ENCODE data around the gene UBAC2.

The UBAC2 gene

DNA sequence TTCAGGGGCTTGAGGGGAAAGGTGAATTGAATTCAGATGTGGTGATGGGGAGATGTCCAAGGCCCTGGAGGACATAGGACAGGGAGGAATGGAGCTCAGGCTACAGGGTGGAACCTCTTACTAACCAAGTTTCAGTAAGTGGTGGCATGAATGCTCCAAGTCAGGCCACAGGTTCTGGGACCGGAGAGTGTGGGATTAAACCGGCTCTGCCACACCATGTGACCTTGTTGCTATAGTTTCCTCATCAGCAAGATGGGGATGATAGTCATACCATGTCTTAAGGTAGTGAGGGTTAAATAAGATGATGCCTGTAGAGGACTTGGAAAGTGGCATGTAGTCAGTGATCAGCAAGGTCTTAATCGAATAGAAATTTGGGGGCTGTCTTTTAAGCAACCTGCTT is 90.2 kb downstream of the UBAC2 start:
- Histone ChIP-seq H3K27ac (no peak overlapping the region), H3K4me3 (ENCODE audit: low read depth, low read length) (no peak overlapping the region), H3K27me3 (replicated peaks) (no peaks in the 10 kb centered on the region), H3K36me3 (replicated peaks) (no peaks in the 10 kb centered on the region)
- DNase-seq: no peak
- in situ Hi-C loops (cut with HindIII; ENCODE audit: low pct_ligation_motif_present, low sequenced_read_pairs): no loop called here
- TF ChIP-seq, protein P1, sequence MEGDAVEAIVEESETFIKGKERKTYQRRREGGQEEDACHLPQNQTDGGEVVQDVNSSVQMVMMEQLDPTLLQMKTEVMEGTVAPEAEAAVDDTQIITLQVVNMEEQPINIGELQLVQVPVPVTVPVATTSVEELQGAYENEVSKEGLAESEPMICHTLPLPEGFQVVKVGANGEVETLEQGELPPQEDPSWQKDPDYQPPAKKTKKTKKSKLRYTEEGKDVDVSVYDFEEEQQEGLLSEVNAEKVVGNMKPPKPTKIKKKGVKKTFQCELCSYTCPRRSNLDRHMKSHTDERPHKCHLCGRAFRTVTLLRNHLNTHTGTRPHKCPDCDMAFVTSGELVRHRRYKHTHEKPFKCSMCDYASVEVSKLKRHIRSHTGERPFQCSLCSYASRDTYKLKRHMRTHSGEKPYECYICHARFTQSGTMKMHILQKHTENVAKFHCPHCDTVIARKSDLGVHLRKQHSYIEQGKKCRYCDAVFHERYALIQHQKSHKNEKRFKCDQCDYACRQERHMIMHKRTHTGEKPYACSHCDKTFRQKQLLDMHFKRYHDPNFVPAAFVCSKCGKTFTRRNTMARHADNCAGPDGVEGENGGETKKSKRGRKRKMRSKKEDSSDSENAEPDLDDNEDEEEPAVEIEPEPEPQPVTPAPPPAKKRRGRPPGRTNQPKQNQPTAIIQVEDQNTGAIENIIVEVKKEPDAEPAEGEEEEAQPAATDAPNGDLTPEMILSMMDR (IDR thresholded peaks at IDR 0.05; ENCODE audit: low read depth, low read length, missing control alignments): no peak

DNA sequence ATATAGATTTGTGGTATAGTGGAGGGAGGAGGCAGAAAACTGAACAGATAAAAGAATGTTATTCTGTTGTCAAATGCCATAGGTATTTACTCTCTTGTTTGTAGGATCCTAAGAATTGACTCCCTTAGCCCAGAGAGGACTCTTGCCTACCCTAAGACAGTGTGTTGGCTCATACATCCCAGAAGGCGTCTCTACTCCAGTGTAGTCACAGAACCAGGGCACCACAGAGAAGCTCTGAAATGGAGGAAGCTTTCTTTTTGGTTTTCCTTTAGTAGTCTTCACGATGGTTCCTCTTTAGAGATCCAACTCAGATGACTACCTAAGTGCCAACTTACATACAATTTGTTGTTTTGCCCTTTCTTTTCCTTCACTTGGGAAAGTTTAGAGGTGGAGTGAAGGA is 92.5 kb downstream of the UBAC2 start:
- no peak for DNase-seq
- no peak overlapping the region for H3K4me3 ChIP-seq (ENCODE audit: low read depth, low read length)
- no peak overlapping the region for H3K27ac ChIP-seq
- H3K36me3 ChIP-seq (replicated peaks): no peaks in the 10 kb centered on the region
- TF ChIP-seq, protein P1 (IDR thresholded peaks at IDR 0.05; ENCODE audit: low read depth, low read length, missing control alignments): no peak
- in situ Hi-C loops (cut with HindIII; ENCODE audit: low pct_ligation_motif_present, low sequenced_read_pairs): no loop called here
- H3K27me3 ChIP-seq (replicated peaks): no peaks in the 10 kb centered on the region

DNA sequence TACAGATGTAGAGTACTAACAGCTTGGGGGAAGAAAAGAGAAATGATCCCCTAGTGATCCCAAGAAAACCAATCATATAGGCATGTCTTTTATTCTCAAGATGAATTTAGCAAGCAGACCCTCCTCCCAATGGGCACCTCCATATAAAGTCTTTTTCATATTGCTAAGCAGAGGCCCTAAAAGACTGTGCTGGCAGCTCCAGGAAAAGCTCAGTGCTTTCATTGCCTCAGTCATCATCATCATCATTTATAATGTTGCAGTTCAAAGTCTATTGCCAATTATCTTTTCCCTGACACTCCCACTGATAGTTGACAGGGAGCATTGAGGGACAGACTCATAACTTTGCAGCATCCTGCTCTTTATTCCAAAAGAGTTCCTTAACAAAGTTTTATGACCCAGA is 93.5 kb downstream of the UBAC2 start:
- in situ Hi-C loops (cut with HindIII; ENCODE audit: low pct_ligation_motif_present, low sequenced_read_pairs): no loop called here
- Histone ChIP-seq H3K36me3 (replicated peaks) (no peaks in the 10 kb centered on the region), H3K27ac (no peak overlapping the region), H3K27me3 (replicated peaks) (no peaks in the 10 kb centered on the region), H3K4me3 (ENCODE audit: low read depth, low read length) (no peak overlapping the region)
- no peak for DNase-seq
- TF ChIP-seq, protein P1 (IDR thresholded peaks at IDR 0.05; ENCODE audit: low read depth, low read length, missing control alignments): no peak

DNA sequence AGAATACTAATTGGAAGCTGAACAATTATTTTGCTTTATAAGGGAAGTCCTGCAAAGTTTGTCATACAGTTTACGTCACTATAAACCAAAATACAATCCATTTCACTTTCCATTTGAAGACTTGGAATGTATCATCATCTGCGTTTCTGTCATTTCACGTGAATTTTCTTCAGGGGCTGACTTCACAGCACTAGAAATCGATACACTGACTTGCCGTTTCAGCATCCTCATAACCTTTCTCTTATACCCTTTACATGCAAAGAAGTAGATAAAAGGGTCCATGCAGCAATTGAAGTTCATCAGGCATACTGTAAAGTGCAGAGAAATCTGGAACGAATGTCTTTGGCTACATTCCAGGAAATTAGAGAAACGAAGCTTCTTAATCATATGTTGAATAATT is 94.3 kb downstream of the UBAC2 start:
- TF ChIP-seq, protein P1 (IDR thresholded peaks at IDR 0.05; ENCODE audit: low read depth, low read length, missing control alignments): no peak
- in situ Hi-C loops (cut with HindIII; ENCODE audit: low pct_ligation_motif_present, low sequenced_read_pairs): no loop called here
- Histone ChIP-seq H3K27me3 (replicated peaks) (no peaks in the 10 kb centered on the region), H3K27ac (no peak overlapping the region), H3K36me3 (replicated peaks) (no peaks in the 10 kb centered on the region), H3K4me3 (ENCODE audit: low read depth, low read length) (no peak overlapping the region)
- DNase-seq: no peak

DNA sequence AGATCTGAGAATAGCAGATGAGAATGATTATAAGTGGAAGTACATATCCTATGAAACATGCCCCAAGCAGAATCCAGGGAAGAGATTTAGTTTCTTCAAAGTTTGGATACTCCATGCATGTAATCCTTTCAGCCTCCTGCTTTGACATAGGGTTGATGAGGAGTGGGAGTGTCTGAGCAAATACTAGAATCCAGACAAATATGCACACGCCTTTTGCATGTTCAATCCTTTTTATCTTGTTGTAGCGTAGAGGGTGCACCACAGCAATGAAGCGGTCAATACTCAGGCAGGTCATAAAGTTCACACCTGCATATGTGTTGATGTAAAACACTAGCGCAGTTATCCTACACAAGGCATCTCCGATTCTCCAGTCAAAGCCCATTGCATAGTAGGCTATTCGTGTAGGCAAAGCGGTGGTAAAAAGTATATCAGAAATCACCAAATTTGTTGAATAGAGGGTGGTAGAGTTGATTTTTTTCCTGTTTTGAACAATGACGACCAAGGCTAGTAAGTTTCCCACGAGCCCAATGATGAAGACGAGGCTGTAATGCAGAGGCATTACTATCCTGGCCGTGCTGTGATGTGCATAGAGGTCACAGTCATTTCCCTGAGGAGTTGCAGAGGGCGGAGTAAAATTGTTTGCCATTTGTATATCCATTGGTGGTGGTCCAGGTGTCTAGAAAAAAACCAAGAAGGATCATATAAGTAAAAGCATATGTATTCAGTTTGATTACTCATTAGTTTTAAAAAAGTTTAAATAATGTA is 95.0 kb downstream of the UBAC2 start:
- in situ Hi-C loops (cut with HindIII; ENCODE audit: low pct_ligation_motif_present, low sequenced_read_pairs): no loop called here
- DNase-seq: no peak
- H3K4me3 ChIP-seq (ENCODE audit: low read depth, low read length): no peak overlapping the region
- no peaks in the 10 kb centered on the region for H3K36me3 ChIP-seq (replicated peaks)
- H3K27me3 ChIP-seq (replicated peaks): no peaks in the 10 kb centered on the region
- no peak overlapping the region for H3K27ac ChIP-seq
- TF ChIP-seq, protein P1 (IDR thresholded peaks at IDR 0.05; ENCODE audit: low read depth, low read length, missing control alignments): no peak

DNA sequence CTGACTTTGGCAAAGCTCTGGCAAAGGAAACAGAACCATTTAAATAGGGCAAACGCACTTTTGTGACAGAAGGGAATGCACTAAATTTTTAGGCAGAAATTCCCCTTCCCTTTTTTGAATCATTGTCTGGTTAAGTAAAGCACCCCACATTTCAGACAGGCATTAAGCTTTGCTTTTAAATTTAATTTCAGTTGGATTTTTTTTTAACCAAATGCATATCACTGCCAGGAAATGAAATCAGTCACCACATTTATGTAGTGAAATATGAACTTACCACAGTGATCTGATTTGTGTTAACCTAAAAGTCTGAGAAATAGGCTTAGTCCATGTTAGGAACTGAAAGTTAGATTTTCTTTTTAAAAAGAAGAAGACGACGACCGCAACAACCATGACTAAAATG is 95.7 kb downstream of the UBAC2 start:
- TF ChIP-seq, protein P1 (IDR thresholded peaks at IDR 0.05; ENCODE audit: low read depth, low read length, missing control alignments): no peak
- Histone ChIP-seq H3K4me3 (ENCODE audit: low read depth, low read length) (no peak overlapping the region), H3K27ac (no peak overlapping the region), H3K36me3 (replicated peaks) (no peaks in the 10 kb centered on the region), H3K27me3 (replicated peaks) (no peaks in the 10 kb centered on the region)
- no peak for DNase-seq
- in situ Hi-C loops (cut with HindIII; ENCODE audit: low pct_ligation_motif_present, low sequenced_read_pairs): no loop called here
